Measurements from ENCODE around the gene HSP90AB1. TPM values are rescaled to one million over a fixed set of nuclear protein-coding genes. Genes with fewer than 3 reads are reported as not detected.

HSP90AB1 gene
- total RNA-seq, 1 donor from 2014 or later = 1,214 TPM

DNA sequence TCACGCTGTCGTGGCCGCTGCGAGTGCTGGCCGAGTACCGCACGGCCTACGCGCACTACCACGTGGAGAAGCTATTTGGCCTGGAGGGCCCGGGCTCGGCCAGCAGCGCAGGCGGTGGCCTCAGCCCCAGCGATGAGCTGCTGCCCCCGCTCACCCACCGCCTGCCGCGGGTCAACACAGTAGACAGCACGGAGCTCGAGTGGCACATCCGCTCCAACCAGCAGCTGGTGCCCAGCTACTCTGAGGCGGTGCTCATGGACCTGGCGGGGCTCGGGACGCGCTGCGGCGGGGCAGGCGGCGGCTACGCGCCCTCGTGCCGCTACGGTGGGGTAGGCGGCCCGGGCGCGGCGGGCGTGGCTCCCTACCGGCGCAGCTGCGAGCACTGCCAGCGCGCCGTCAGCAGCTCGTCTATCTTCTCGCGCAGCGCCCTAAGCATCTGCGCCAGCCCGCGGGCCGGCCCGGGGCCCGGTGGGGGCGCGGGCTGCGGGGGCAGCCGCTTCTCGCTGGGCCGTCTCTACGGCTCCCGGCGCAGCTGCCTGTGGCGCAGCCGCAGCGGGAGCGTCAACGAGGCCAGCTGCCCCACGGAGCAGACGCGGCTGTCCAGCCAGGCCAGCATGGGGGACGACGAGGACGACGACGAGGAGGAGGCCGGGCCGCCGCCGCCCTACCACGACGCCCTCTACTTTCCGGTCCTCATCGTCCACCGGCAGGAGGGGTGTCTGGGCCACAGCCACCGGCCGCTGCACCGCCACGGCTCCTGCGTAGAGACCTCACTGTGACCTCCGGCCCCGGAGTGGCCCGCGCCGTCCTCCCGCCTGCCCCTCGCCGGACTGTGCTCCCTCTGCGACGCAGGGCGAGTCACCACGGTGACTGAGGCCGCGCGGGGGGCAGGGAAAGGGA, 29.1 kb downstream of the HSP90AB1 start:
- Mint-ChIP-seq H3K27ac (no peak overlapping the region), H3K9me3 (ENCODE audit: low read depth) (no peaks in the 10 kb centered on the region), H3K27me3 (peaks cover 63% of the 10 kb centered on the region), H3K4me1 (ENCODE audit: low read depth) (peaks cover 2% of the 10 kb centered on the region), H3K36me3 (ENCODE audit: insufficient read depth) (peaks cover 5% of the 10 kb centered on the region), H3K4me3 (ENCODE audit: low read depth) (no peak overlapping the region)
- TF ChIP-seq, protein P1, sequence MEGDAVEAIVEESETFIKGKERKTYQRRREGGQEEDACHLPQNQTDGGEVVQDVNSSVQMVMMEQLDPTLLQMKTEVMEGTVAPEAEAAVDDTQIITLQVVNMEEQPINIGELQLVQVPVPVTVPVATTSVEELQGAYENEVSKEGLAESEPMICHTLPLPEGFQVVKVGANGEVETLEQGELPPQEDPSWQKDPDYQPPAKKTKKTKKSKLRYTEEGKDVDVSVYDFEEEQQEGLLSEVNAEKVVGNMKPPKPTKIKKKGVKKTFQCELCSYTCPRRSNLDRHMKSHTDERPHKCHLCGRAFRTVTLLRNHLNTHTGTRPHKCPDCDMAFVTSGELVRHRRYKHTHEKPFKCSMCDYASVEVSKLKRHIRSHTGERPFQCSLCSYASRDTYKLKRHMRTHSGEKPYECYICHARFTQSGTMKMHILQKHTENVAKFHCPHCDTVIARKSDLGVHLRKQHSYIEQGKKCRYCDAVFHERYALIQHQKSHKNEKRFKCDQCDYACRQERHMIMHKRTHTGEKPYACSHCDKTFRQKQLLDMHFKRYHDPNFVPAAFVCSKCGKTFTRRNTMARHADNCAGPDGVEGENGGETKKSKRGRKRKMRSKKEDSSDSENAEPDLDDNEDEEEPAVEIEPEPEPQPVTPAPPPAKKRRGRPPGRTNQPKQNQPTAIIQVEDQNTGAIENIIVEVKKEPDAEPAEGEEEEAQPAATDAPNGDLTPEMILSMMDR (IDR thresholded peaks at IDR 0.05; ENCODE audit: unreplicated experiment) = no peak
- DNase-seq (ENCODE audit: low spot score, unreplicated experiment) = no peak

DNA sequence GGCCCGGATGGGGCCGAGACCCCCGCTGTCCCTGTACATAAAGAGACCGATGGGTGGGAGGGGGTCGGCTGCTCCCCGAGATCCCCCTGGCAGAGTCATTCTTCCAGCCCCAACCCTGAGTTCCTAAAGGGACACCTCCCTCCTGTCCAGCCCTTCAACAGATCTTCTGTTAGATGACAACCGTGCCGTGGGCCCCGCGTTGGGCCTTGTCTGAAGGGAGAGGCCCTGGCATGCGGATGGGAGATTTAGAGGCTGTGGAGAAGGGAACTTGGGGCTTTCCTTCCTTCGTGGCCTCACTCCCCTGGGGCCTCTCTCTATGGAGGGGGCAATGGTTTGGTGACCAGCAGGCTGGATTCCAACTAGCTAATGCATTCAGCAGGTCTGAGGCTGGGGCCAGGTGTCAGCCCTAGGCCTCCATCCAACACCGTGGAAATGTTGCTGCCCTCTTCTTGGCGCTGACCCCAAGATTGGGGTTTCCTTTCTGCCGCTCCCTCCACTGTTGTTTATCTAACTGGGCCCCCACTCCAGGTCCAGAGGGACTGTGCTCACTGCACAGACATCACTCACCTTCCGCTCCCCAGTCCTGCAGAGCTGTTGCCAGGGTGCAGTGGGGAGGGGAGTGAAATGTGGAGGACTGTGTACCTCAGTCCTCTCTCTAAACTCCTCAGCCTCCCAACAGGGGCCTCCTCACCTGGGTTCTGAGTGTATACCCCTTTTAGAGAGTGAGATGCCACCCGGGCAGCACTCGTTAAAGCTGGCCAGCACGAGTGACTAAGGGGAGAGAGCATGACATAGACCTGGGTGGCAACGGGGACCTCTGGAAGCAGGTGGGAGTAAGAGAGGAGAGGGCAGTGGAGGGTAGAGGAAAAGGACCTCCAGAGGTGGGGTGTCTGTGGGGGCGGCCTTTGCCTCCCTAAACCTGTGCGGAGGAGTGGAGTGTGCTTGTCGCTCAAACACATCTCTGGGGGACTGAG, 30.1 kb downstream of the HSP90AB1 start:
- no peaks in the 10 kb centered on the region for H3K9me3 Mint-ChIP-seq (ENCODE audit: low read depth)
- H3K27me3 Mint-ChIP-seq = peaks cover 60% of the 10 kb centered on the region
- TF ChIP-seq, protein P1 (IDR thresholded peaks at IDR 0.05; ENCODE audit: unreplicated experiment) = no peak
- H3K4me3 Mint-ChIP-seq (ENCODE audit: low read depth) = no peak overlapping the region
- peak overlapping the region; percentile 65 for H3K27ac Mint-ChIP-seq
- peaks cover 5% of the 10 kb centered on the region for H3K36me3 Mint-ChIP-seq (ENCODE audit: insufficient read depth)
- DNase-seq (ENCODE audit: low spot score, unreplicated experiment) = no peak
- peaks cover 2% of the 10 kb centered on the region for H3K4me1 Mint-ChIP-seq (ENCODE audit: low read depth)

DNA sequence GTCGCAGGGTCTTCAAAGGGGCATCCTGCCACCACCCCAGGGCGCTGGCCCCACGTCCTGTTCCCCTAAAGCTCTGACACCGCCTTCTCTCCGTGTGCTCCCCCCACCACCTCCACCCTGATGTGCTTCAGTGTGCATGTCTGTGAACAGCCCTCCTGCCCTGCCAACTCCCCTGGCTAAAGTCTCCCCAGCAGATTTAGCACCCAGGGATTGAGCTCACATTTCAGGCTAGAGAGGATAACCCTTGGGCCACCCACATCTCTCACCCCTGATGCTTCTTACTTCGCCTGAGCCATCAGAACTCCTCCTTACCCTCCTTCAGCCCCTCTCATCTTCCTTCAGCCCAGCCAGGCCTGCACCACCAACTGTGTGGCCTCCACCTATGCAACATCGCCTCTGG, 30.9 kb downstream of the HSP90AB1 start:
- no peak for DNase-seq (ENCODE audit: low spot score, unreplicated experiment)
- Mint-ChIP-seq H3K27me3 (peaks cover 63% of the 10 kb centered on the region), H3K36me3 (ENCODE audit: insufficient read depth) (peaks cover 5% of the 10 kb centered on the region), H3K27ac (no peak overlapping the region), H3K4me1 (ENCODE audit: low read depth) (peaks cover 2% of the 10 kb centered on the region), H3K4me3 (ENCODE audit: low read depth) (no peak overlapping the region), H3K9me3 (ENCODE audit: low read depth) (no peaks in the 10 kb centered on the region)
- TF ChIP-seq, protein P1 (IDR thresholded peaks at IDR 0.05; ENCODE audit: unreplicated experiment) = no peak

DNA sequence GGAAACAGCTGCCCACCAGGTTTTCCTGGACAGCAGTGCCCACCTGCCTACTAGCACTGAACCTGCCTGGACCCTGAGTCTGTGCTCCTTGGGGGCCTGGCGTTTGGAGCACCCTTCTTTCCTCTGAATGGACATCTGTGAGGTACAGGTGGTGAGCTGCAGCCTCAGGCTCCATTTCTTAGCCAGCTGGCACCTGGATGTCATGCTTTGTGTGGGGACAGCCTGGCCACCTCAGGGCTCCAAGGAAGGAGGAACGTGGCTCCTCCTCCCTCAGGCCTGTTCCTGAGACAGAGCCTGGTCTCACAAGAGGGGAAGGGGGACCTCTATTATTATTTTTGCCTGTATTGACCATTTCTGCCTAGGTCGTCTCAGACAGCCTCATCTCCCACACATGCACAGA, 31.4 kb downstream of the HSP90AB1 start:
- Mint-ChIP-seq H3K4me1 (ENCODE audit: low read depth) (peaks cover 2% of the 10 kb centered on the region), H3K27ac (no peak overlapping the region), H3K9me3 (ENCODE audit: low read depth) (no peaks in the 10 kb centered on the region), H3K4me3 (ENCODE audit: low read depth) (no peak overlapping the region), H3K27me3 (peaks cover 63% of the 10 kb centered on the region), H3K36me3 (ENCODE audit: insufficient read depth) (peaks cover 5% of the 10 kb centered on the region)
- DNase-seq (ENCODE audit: low spot score, unreplicated experiment) = no peak
- TF ChIP-seq, protein P1 (IDR thresholded peaks at IDR 0.05; ENCODE audit: unreplicated experiment) = no peak
